HepG2 (cell line): ENCODE results near the gene TTLL1. TPM values are rescaled to one million over a fixed set of nuclear protein-coding genes. Genes with fewer than 3 reads are reported as not detected.

ENCODE experiments used
- DRAP1 ChIP-seq: IDR thresholded peaks from 2 replicates; pipeline ENCODE4 v1.6.1; 2016; ENCODE audit warnings: missing genetic modification reagents, missing compliant biosample characterization
- ELF3 ChIP-seq: IDR thresholded peaks from 2 replicates; pipeline ENCODE4 v1.6.1; 2016; ENCODE audit warnings: missing genetic modification reagents, missing compliant biosample characterization
- GTF2F1 ChIP-seq: fragments of 150-350 bp; IDR thresholded peaks from 2 replicates; pipeline ENCODE4 v1.6.1; 2014; ENCODE audit warnings: low read length
- HOXA7 ChIP-seq: sonication (generic); formaldehyde crosslinking; IDR thresholded peaks from 2 replicates; pipeline ENCODE4 v1.8.1; 2022; ENCODE audit warnings: mild to moderate bottlenecking, missing genetic modification reagents, moderate library complexity
- JDP2 ChIP-seq: sonication (generic); formaldehyde crosslinking; IDR thresholded peaks from 2 replicates; pipeline ENCODE4 v1.8.1; 2022; ENCODE audit warnings: missing genetic modification reagents, borderline replicate concordance
- NFAT5 ChIP-seq: sonication (generic); formaldehyde crosslinking; IDR thresholded peaks from 2 replicates; pipeline ENCODE4 v1.4.0; 2020; ENCODE audit warnings: missing genetic modification reagents
- NKX3-1 ChIP-seq: sonication (generic); formaldehyde crosslinking; IDR thresholded peaks from 2 replicates; pipeline ENCODE4 v1.5.0; 2020; ENCODE audit warnings: missing genetic modification reagents
- PLRG1 ChIP-seq: fragments of 450-650 bp; conservative IDR thresholded peaks from 2 replicates; pipeline ENCODE4 v1.6.1; 2016
- POLR2AphosphoS2 ChIP-seq: IDR thresholded peaks from 2 replicates; pipeline ENCODE4 v1.6.1; 2011; ENCODE audit warnings: low read depth, low read length, improper control_type of control experiment
- RBFOX2 ChIP-seq: fragments of 200-400 bp; formaldehyde crosslinking; IDR thresholded peaks from 2 replicates; pipeline ENCODE4 v1.6.1; 2017; ENCODE audit warnings: low read depth, mild to moderate bottlenecking, low read length
- RBM39 ChIP-seq: fragments of 200-400 bp; formaldehyde crosslinking; IDR thresholded peaks from one replicate; pipeline ENCODE4 v1.6.1; 2018; ENCODE audit warnings: antibody characterized with exemption, mild to moderate bottlenecking, low read depth, low read length; ENCODE audit not compliant: poor library complexity, severe bottlenecking
- RCOR2 ChIP-seq: IDR thresholded peaks from 2 replicates; pipeline ENCODE4 v1.6.1; 2016; ENCODE audit warnings: missing biosample characterization, missing genetic modification reagents
- RFXANK ChIP-seq: IDR thresholded peaks from 2 replicates; pipeline ENCODE4 v1.6.1; 2016
- SP2 ChIP-seq: sonication (generic); formaldehyde crosslinking; IDR thresholded peaks from 2 replicates; pipeline ENCODE4 v1.5.1; 2020; ENCODE audit warnings: mild to moderate bottlenecking, missing genetic modification reagents
- TBL1XR1 ChIP-seq: fragments of 150-350 bp; IDR thresholded peaks from 2 replicates; pipeline ENCODE4 v1.6.1; 2014; ENCODE audit warnings: borderline replicate concordance, low read length; ENCODE audit not compliant: partially characterized antibody
- TP53 ChIP-seq: sonication (generic); formaldehyde crosslinking; conservative IDR thresholded peaks from 2 replicates; pipeline ENCODE4 v1.4.0; 2020; ENCODE audit warnings: missing genetic modification reagents
- ZFY ChIP-seq: sonication (generic); formaldehyde crosslinking; IDR thresholded peaks from 2 replicates; pipeline ENCODE4 v1.4.0; 2020; ENCODE audit warnings: missing genetic modification reagents
- ZGPAT ChIP-seq: IDR thresholded peaks from 2 replicates; pipeline ENCODE4 v1.6.1; 2016; ENCODE audit warnings: mild to moderate bottlenecking
- ZNF224 ChIP-seq: sonication (generic); formaldehyde crosslinking; IDR thresholded peaks from 2 replicates; pipeline ENCODE4 v1.5.0; 2020; ENCODE audit warnings: mild to moderate bottlenecking, missing genetic modification reagents
- ZNF256 ChIP-seq: sonication (generic); formaldehyde crosslinking; conservative IDR thresholded peaks from 2 replicates; pipeline ENCODE4 v1.4.0; 2020; ENCODE audit warnings: missing genetic modification reagents
- ZNF556 ChIP-seq: sonication (generic); formaldehyde crosslinking; IDR thresholded peaks from 2 replicates; pipeline ENCODE4 v1.4.0; 2020; ENCODE audit warnings: mild to moderate bottlenecking, missing genetic modification reagents, borderline replicate concordance
- ZNF761 ChIP-seq: sonication (generic); formaldehyde crosslinking; conservative IDR thresholded peaks from 2 replicates; pipeline ENCODE4 v1.4.0; 2020; ENCODE audit warnings: mild to moderate bottlenecking, missing genetic modification reagents
- polyA plus RNA-seq, 8 experiments: library from polyadenylated mRNA; depleted of rRNA in 3 of 8; stranded (reverse) in 7 of 8; unstranded in 1 of 8; fragments of >200 nt; fragmentation: Illumina TruSeq in 4 of 8; extraction: Trizol in 4 of 8; gene quantifications; 2 replicates each; pipeline versions ENCODE4 v1.2.1 to v1.2.3, GENCODE V29; 2011 to 2016; ENCODE audit warnings: low read depth in 4 of 8, missing spikeins in 1 of 8, mixed read lengths in 1 of 8; ENCODE audit not compliant: insufficient read depth in 1 of 8
- total RNA-seq, 5 experiments: library from RNA; depleted of rRNA; stranded (reverse); fragments of >200 nt; fragmentation: Illumina TruSeq; extraction: Trizol; gene quantifications; 2 replicates each; pipeline ENCODE4 v1.2.3, GENCODE V29; 2016; ENCODE audit warnings: low read depth in 1 of 5
- TF ChIP-seq, protein P1 (sequence below): sonication (generic); formaldehyde crosslinking; IDR thresholded peaks from 2 replicates; pipeline ENCODE4 v1.8.1; 2022; ENCODE audit warnings: mild to moderate bottlenecking, missing genetic modification reagents

Gene TTLL1
- total and polyA plus RNA-seq, 2 of the 13 experiments (the other 11 are each of a cell fraction or from before 2014, with no cell fraction given) = 1.6 to 5.3 TPM

DNA sequence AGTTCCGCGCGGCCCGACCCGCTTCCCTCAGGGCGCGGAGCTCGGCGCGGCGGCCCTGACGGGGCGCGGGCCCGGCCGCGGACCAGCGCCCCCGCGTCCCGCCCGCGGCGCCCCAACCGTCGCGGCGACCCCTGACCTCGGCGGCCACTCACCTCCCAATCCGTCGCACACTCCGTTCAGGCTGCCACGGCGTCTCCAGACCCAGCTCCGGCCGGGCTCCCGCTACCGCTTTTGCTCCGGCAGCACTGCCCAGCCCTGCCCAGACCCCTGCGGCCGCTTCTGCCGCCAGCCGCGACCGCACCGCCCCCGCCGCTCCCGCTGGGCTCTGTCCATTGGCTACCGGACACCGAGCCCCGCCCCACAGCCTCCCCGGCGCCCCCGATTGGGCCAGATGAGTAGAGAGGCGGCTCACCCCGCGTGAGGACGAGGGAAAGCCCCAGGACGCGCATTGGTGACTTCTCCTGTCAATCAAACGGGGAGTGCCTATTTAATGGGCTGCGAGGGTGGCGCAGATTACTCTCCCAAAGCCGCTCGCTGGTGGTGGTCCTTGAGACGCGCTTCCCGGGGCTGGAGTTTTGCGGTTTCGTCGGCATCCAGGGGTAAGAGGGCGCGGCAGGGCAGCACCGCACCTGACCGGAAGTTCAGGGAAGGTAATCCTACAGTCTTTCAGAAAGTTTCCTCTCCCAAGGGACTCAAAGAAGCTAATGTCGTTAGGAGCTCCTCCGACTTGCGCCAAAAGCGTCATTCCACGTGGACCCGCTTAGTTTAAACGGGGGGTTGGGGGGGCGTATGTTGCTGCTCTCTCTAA is 74.1 kb downstream of the TTLL1 start, which contains the start of gene PACSIN2 (continued):
- TF ChIP-seq ZNF761 = peak; percentile 85; the same call in 1 of the 2 replicates
- TF ChIP-seq RFXANK (CRISPR knock-in tag) = peak; percentile 46; the same call in 1 of the 2 replicates
- peak; percentile 88 for TF ChIP-seq NKX3-1 (CRISPR knock-in tag)
- TF ChIP-seq PLRG1 = no peak
- peak; percentile 67; the same call in 1 of the 2 replicates for TF ChIP-seq TP53
- no peak for TF ChIP-seq RCOR2 (CRISPR knock-in tag)
- no peak for TF ChIP-seq HOXA7 (CRISPR knock-in tag)
- peak; percentile 90; the same call in 1 of the 2 replicates for TF ChIP-seq GTF2F1
- TF ChIP-seq ZGPAT (CRISPR knock-in tag) = peak; percentile 59; the same call in 1 of the 2 replicates
- TF ChIP-seq POLR2AphosphoS2 = peak; percentile 89; the same call in 1 of the 2 replicates
- TF ChIP-seq ZNF556 (CRISPR knock-in tag) = 0 out of 2 replicates have a peak, but pooled peaks have one; percentile 27
- TF ChIP-seq DRAP1 = peak; percentile 99
- no peak for TF ChIP-seq ZNF256
- TF ChIP-seq NFAT5 (CRISPR knock-in tag) = peak; percentile 62; the same call in 1 of the 2 replicates
- TF ChIP-seq ZFY = peak; percentile 52; the same call in 1 of the 2 replicates
- TF ChIP-seq SP2 = peak; percentile 98
- TF ChIP-seq ZNF224 = 0 out of 2 replicates have a peak, but pooled peaks have one; percentile 38
- peak; percentile 55 for TF ChIP-seq RBM39
- peak; percentile 30 for TF ChIP-seq TBL1XR1
- TF ChIP-seq JDP2 (CRISPR knock-in tag) = no peak
- peak; percentile 94 for TF ChIP-seq RBFOX2
- TF ChIP-seq, protein P1, sequence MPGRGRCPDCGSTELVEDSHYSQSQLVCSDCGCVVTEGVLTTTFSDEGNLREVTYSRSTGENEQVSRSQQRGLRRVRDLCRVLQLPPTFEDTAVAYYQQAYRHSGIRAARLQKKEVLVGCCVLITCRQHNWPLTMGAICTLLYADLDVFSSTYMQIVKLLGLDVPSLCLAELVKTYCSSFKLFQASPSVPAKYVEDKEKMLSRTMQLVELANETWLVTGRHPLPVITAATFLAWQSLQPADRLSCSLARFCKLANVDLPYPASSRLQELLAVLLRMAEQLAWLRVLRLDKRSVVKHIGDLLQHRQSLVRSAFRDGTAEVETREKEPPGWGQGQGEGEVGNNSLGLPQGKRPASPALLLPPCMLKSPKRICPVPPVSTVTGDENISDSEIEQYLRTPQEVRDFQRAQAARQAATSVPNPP (CRISPR knock-in tag) = no peak
- TF ChIP-seq ELF3 = peak; percentile 54; the same call in 1 of the 2 replicates
